Fibroblast of lung (primary cell): ENCODE data around the gene SYNJ1. TPM values are rescaled to one million over a fixed set of nuclear protein-coding genes. Genes with fewer than 3 reads are reported as not detected.
A peak's percentile ranks its signal among the peaks of the same experiment; 100 is the strongest.
"Not testable (repeated sequence)": the region's sequence is repeated elsewhere in the genome, so short reads cannot be mapped to it uniquely, and the experiment has no call there.

Experiments used
- DNase-seq, 2 donors: peaks; one replicate each; pipeline versions ENCODE4 v3.0.0 to v3.0.0-alpha.2; 2010; ENCODE audit warnings: low read depth in 2 of 2
- H2AFZ ChIP-seq: 2 replicates; pipeline ENCODE4 v1.5.1; 2012; ENCODE audit warnings: low read length, control low read depth, inconsistent platforms
- H3K27ac ChIP-seq: 2 replicates; pipeline ENCODE4 v1.5.1; 2011; ENCODE audit warnings: low read length, control low read depth; ENCODE audit not compliant: insufficient read depth
- H3K27me3 ChIP-seq: 2 replicates; pipeline ENCODE4 v1.5.1; 2011; ENCODE audit warnings: mild to moderate bottlenecking, low read length; ENCODE audit not compliant: control insufficient read depth, insufficient read depth
- H3K36me3 ChIP-seq: 2 replicates; pipeline ENCODE4 v1.5.1; 2011; ENCODE audit warnings: low read length; ENCODE audit not compliant: control insufficient read depth, insufficient read depth
- H3K4me1 ChIP-seq: 2 replicates; pipeline ENCODE4 v1.5.1; 2011; ENCODE audit warnings: low read length; ENCODE audit not compliant: control insufficient read depth, insufficient read depth; ENCODE audit errors: extremely low read depth
- H3K4me2 ChIP-seq: 2 replicates; pipeline ENCODE4 v1.5.1; 2011; ENCODE audit warnings: low read length, control low read depth; ENCODE audit not compliant: insufficient read depth; ENCODE audit errors: extremely low read depth
- H3K4me3 ChIP-seq, 4 experiments: fragments of 200-600 bp in 1 of 4; sonication (generic) in 1 of 4; replicated peaks in 1 of 4; 2 replicates each; pipeline ENCODE4 v1.5.1; 2011 to 2016; ENCODE audit warnings: low read length in 4 of 4, low read depth in 3 of 4, mild to moderate bottlenecking in 3 of 4, control low read depth in 2 of 4, inconsistent platforms in 1 of 4, mixed read lengths in 1 of 4; ENCODE audit not compliant: insufficient read depth in 1 of 4; ENCODE audit errors: control extremely low read depth in 1 of 4
- H3K79me2 ChIP-seq: 2 replicates; pipeline ENCODE4 v1.5.1; 2012; ENCODE audit warnings: mild to moderate bottlenecking, low read length, inconsistent platforms; ENCODE audit not compliant: control insufficient read depth, insufficient read depth
- H3K9ac ChIP-seq: 2 replicates; pipeline ENCODE4 v1.5.1; 2011; ENCODE audit warnings: mild to moderate bottlenecking, low read length, control low read depth; ENCODE audit not compliant: insufficient read depth
- H3K9me3 ChIP-seq: 2 replicates; pipeline ENCODE4 v1.5.1; 2012; ENCODE audit warnings: low read depth, low read length; ENCODE audit not compliant: control insufficient read depth, insufficient read depth
- H4K20me1 ChIP-seq: 2 replicates; pipeline ENCODE4 v1.5.1; 2011; ENCODE audit warnings: low read length; ENCODE audit not compliant: control insufficient read depth, insufficient read depth; ENCODE audit errors: extremely low read depth
- EZH2 ChIP-seq: IDR thresholded peaks from 2 replicates; pipeline ENCODE4 v1.5.1; 2012; ENCODE audit warnings: low read length, control low read depth, mild to moderate bottlenecking; ENCODE audit errors: missing control alignments
- polyA plus RNA-seq, 2 donors: library from polyadenylated mRNA; depleted of rRNA in 1 of 2; stranded (reverse) in 1 of 2; unstranded in 1 of 2; fragments of >200 nt; gene quantifications; 2 replicates each; pipeline ENCODE4 v1.2.1, GENCODE V29; 2011 to 2012; ENCODE audit warnings: missing spikeins in 1 of 2
- total RNA-seq: library from RNA; depleted of rRNA; stranded (reverse); fragments of >200 nt; gene quantifications from 2 replicates; pipeline ENCODE4 v1.2.1, GENCODE V29; 2014
- TF ChIP-seq, protein P1 (sequence below), 2 donors: IDR thresholded peaks in 1 of 2; conservative IDR thresholded peaks in 1 of 2; 1 replicate in 1 of 2; 2 replicates in 1 of 2; pipeline ENCODE4 v1.5.1; 2011 to 2012; ENCODE audit warnings: low read length in 2 of 2, control low read depth in 1 of 2, inconsistent platforms in 1 of 2, low read depth in 1 of 2, mild to moderate bottlenecking in 1 of 2

SYNJ1 gene
- total and polyA plus RNA-seq, 2 donors (not counting 1 experiment from before 2014, with no cell fraction given) = 6.1 to 10.4 TPM

DNA sequence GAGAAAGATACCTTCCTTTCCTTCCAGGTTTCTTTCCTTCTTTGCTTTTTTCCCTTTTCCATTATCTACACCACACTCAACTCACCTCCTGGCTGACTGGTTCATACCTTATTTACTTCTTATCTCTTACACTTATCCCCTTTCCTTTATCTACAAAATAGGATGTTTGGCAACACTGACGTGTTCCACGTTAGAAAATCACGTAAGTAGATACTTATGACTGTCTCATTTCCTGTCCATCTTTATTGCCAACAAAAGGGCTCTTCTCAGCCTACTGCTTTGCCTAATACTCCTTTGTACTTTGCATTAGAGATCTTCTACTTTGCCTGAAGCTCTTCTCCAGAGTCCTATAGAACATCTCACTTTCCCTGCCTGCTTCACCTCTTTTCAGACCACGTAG, 25.1 kb downstream of the SYNJ1 start:
- no peak overlapping the region for H3K9ac ChIP-seq
- no peak overlapping the region for H3K4me3 ChIP-seq
- H4K20me1 ChIP-seq = no peaks in the 10 kb centered on the region
- peak overlapping the region; percentile 29 for H2AFZ ChIP-seq
- no peaks in the 10 kb centered on the region for H3K27me3 ChIP-seq
- peak overlapping the region; percentile 35 for H3K4me2 ChIP-seq
- peak; percentile 22 to 76 for DNase-seq
- H3K27ac ChIP-seq = peak overlapping the region; percentile 2
- TF ChIP-seq, protein P1, sequence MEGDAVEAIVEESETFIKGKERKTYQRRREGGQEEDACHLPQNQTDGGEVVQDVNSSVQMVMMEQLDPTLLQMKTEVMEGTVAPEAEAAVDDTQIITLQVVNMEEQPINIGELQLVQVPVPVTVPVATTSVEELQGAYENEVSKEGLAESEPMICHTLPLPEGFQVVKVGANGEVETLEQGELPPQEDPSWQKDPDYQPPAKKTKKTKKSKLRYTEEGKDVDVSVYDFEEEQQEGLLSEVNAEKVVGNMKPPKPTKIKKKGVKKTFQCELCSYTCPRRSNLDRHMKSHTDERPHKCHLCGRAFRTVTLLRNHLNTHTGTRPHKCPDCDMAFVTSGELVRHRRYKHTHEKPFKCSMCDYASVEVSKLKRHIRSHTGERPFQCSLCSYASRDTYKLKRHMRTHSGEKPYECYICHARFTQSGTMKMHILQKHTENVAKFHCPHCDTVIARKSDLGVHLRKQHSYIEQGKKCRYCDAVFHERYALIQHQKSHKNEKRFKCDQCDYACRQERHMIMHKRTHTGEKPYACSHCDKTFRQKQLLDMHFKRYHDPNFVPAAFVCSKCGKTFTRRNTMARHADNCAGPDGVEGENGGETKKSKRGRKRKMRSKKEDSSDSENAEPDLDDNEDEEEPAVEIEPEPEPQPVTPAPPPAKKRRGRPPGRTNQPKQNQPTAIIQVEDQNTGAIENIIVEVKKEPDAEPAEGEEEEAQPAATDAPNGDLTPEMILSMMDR (conservative IDR thresholded peaks at IDR 0.05 in 1 of 2, IDR thresholded peaks at IDR 0.05 in 1 of 2; ENCODE audit: low read depth in 1 of 2, low read length in 2 of 2) = no peak
- H3K36me3 ChIP-seq = no peaks in the 10 kb centered on the region
- no peaks in the 10 kb centered on the region for H3K79me2 ChIP-seq
- H3K4me1 ChIP-seq = no peaks in the 10 kb centered on the region
- H3K9me3 ChIP-seq = no peaks in the 10 kb centered on the region

DNA sequence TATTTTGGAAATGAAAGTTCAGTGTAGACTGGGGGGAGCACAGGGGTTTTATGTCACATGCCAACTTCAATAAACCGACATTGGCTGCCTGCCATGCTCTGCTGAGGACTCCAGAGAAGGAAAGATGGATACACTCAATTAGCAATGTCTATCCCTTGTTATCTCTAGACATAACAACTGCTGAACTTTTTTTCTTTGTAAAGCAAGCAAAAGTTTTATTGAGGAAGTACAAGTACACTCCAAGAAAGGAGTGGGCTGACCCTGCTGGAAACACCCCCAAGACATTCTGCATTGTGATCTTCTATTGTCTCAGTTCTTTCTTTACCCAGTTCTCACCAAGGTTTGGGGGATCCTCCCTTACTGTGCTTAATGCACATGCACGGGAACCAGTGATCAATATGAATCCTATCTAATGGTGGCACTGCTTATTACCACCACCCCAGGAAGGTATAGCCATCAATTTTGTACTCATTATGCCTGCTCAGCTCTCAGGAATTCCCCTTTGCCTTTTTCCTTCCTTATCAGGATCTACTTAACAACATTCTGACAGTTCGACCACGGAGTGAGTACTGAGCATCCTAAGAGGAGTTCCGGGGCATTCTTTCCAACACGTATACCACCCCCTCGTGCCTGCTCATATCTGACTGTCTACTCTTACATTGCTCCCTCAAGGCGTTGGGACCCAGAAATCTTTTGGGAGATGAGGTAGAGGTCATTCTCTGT, 28.7 kb downstream of the SYNJ1 start:
- no peak overlapping the region for H3K9ac ChIP-seq
- no peaks in the 10 kb centered on the region for H3K9me3 ChIP-seq
- DNase-seq = peak in 1 of 2 donors; percentile 35
- H3K27ac ChIP-seq = no peak overlapping the region
- no peaks in the 10 kb centered on the region for H4K20me1 ChIP-seq
- TF ChIP-seq, protein P1 (conservative IDR thresholded peaks at IDR 0.05 in 1 of 2, IDR thresholded peaks at IDR 0.05 in 1 of 2; ENCODE audit: low read depth in 1 of 2, low read length in 2 of 2) = no peak
- no peak for TF ChIP-seq EZH2
- H3K36me3 ChIP-seq = no peaks in the 10 kb centered on the region
- no peak overlapping the region for H2AFZ ChIP-seq
- no peaks in the 10 kb centered on the region for H3K79me2 ChIP-seq
- no peaks in the 10 kb centered on the region for H3K27me3 ChIP-seq
- H3K4me1 ChIP-seq = no peaks in the 10 kb centered on the region
- no peak overlapping the region for H3K4me3 ChIP-seq
- no peak overlapping the region for H3K4me2 ChIP-seq

DNA sequence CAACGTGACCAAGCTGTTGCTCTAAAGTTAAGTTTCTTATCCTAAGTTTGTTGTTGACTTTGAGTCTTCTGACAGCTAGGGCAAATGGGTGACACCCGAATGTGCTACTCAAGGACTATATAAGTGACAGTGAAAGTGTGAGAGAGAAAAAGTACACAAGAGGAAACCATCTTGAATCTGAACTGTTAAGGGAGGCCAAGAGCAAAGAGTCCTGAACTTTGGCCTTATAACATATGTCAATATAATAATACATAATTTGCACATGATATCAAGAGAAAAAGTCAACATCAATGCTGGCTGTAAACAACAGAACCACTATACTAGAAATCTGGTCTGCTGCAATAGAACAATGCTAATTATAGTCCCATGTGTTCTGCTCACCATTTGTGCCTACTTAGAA, 29.5 kb downstream of the SYNJ1 start:
- H3K9me3 ChIP-seq = no peaks in the 10 kb centered on the region
- no peak for TF ChIP-seq EZH2
- TF ChIP-seq, protein P1 (conservative IDR thresholded peaks at IDR 0.05 in 1 of 2, IDR thresholded peaks at IDR 0.05 in 1 of 2; ENCODE audit: low read depth in 1 of 2, low read length in 2 of 2) = no peak
- no peaks in the 10 kb centered on the region for H4K20me1 ChIP-seq
- no peaks in the 10 kb centered on the region for H3K27me3 ChIP-seq
- no peaks in the 10 kb centered on the region for H3K79me2 ChIP-seq
- no peak overlapping the region for H3K4me3 ChIP-seq
- H3K4me2 ChIP-seq = no peak overlapping the region
- no peaks in the 10 kb centered on the region for H3K4me1 ChIP-seq
- no peak overlapping the region for H3K27ac ChIP-seq
- no peak overlapping the region for H3K9ac ChIP-seq
- no peak overlapping the region for H2AFZ ChIP-seq
- no peaks in the 10 kb centered on the region for H3K36me3 ChIP-seq
- no peak for DNase-seq

DNA sequence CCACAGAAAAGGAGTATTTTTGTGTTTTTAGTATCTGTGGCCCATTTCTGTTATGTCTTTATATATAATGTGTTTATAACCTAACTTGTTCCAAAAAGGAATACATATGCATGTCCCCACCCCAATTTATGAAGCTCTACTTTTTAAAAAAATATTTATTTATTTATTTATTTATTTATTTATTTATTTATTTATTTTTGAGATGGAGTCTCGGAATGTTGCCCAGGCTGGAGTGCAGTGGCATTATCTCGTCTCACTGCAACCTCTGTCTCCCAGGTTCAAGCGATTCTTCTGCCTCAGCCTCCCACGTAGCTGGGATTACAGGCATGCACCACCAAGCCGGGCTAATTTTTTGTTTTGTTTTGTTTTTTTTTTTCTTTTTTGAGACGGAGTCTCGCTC, 32.3 kb downstream of the SYNJ1 start:
- not testable (repeated sequence) for H3K27me3 ChIP-seq, H3K4me3 ChIP-seq, H2AFZ ChIP-seq, H3K27ac ChIP-seq, DNase-seq, H4K20me1 ChIP-seq, H3K9me3 ChIP-seq, H3K79me2 ChIP-seq, H3K9ac ChIP-seq, H3K36me3 ChIP-seq, H3K4me2 ChIP-seq, H3K4me1 ChIP-seq
